HuH-7.5 (cell line): ENCODE measurements around the gene B3GNT3.

Experiments
- DNase-seq: peaks from one replicate; pipeline ENCODE4 v3.0.0; 2011; ENCODE audit warnings: low spot score

Gene B3GNT3

DNA sequence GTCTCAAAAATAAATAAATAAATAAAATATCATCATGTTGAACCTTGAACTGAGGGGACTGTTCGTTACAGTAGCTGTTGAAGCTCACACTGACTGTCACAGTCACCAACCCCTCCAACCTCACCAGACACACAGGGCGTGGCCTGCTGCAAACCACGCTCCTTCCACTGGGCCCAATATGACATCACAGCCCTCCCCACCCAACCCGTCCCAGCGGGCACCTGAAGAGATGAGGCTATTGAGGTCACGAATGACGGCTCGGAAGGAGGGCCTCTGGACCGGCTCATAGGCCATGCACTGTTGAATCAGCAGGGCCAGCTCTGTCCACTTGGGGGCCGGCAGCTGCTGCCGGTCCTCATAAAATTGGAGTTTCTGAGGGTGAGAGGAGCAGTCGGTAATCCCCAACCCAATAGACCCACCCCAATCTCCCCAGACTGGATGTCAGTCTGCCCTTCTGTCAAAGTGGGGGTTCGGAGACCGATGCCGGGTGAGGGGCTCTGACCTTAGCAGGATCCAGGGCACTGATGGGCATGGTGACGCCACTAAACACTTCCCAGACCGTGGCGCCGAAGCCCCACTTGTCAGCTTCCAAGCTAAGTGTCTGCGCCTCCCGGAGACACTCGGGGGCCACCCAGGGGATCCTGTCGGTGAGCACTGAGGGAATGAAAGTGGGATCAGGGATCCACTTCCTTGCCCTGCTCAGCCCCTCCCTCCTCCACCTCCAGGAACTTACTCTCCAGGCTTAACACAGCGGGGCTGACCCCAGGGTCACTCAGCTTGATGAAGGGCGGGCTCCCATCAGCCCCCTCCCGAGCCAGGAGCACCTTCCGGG is 39.6 kb downstream of the B3GNT3 start:
- no peak for DNase-seq

DNA sequence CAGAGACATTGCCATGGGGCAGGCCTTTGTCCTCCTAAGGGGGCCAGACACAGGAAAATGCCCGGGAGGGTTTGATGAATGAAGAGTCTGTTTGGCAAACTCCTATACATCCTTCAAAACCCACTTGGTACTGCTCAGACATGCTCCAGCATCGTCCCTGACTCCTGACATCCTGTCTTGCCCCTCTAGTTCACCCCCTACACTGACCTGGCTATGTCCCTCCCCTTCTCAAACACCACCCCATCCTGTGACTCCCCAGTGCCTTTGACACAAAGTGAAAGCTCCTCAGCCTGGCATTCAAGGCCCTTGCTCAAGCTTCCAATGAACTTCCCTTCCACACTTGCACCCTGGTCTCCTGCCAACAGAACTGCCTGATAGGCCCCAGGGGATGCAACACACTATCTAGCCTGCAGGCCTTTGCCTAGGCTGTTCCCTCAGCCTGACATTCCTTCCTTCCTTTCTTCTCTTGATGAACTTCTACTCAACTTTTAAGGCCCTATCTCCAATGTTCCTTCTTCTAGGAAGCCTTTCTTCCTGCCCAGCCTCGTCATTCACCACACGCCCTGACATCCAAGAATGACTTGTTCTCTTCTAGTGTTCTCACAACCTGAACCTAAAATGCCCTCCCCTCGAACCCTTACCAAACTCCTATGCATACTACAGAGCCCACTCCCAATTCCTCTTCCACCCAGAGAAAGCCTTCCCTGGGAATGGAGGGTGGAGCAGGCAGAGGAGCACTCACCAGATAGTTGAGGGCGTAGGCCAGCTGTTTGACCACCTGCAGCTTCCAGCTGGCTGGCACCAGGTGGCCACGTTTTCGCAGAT is 40.5 kb downstream of the B3GNT3 start:
- DNase-seq: no peak

DNA sequence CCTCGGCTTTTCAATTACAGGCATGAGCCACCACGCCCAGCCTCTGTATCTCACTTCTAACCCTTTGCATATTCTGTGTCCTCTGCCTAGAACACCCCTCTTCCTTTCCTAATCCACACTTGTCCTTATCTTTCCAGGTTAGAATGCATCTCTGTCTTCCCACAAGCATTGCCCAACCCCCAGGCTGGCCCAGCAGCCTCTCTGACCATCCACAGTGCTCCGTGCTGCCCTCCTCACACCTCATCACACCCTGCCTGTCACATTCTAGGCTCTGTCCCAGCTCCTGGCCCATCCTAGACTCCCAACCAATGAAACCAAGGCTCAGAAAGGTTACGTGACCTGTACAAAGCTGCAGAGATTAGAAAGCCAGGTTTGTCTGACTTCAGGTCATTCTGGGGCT is 41.6 kb downstream of the B3GNT3 start:
- no peak for DNase-seq

DNA sequence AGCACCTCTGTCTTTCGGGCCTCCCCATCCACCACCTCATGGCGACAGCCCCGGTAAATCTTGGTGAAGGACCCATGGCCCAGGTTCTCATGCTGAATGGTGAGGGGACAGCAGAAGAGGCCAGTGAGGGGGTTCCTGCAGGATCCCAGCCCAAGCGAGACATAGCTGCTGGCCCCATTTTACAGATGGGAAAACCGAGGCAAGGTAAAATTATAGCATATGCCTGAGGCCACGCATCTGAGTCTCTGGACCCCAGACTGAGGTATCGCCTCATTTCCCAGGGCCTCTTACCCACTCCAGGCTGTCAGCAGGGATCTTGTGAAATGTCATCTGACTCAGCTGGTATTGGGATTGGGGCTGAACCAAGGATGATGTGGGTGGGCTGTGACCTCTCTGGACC is 43.0 kb downstream of the B3GNT3 start:
- no peak for DNase-seq

DNA sequence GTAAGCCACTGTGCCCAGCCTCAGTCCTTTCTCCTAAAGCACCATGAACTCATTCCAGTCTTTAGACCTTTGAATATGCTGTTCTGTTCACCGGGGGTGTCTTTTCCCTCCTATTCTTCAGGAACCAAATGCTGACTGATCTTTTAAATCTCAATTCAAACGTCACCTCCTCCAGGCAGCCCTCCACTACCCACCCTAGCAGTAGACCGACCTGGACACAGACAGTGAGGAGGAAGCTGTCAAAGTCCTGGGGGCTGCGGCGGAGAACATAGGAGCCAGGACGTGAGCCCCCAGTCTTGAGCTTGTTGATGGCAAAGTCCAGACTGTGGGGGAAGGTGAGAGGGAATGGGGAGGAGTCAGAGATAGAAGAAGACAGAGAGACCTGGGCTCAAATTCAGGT is 45.1 kb downstream of the B3GNT3 start:
- no peak for DNase-seq

DNA sequence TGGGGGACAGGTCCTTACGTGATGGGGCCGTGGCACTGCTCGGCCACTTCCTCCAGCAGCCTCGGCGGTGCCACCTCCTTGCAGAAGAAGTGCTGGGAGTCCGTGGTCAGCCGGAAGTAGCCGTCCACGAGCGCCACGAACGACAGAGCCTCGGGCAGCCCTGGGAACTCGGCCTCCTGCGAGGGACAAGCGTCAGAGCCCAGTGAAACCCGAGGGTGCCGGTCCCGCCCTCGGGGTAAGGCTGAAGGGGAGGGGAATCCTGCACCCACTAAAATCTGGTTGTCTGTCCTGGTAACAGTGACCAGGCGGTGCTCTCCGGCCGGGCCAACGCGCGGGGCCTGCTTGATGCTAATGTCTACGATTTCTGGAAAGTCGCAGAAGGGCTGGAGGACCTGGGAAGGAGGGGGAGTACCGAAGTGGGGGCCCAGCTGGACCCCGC is 46.5 kb downstream of the B3GNT3 start:
- no peak for DNase-seq

DNA sequence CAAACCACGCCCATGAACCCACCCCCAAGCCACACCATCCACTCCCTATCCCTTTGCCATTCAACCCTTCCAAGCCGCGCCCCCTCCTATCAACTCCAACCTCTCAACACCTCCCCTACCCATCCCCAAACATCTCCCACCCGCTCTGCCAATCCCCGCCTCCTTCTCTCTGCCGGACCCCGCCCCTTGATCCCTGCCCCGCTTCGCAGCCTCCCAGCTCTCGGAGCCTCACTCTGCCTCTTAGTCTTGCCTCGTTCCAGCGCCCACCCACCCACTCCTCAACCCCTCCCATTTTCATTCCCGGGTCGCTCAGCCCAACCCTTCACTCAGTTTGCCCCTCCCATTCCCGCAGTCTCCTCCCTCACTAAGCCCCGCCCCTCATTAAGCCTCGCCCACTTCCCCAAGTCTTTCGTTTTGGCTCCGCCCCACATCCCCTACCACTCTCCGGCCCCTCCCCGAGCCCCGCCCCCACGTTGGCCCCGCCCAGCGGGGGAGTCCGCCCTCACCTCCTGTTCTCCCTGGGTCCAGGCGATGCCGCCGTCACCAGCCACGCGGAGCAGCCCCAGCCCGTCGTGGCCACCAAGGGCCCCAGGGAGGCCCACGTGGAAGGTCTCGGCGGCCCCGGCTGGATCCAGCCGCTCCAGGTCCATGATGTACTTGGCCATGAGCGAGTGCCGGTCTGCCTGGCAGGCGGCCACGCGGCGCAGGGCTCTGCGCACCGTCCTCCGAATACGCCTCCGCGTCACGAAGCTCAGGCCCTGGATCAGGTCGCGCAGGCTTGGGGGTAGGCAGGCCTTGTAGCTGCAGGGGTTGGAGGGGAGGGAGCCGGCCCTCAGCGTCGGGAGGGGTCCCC is 47.1 kb downstream of the B3GNT3 start:
- no peak for DNase-seq

DNA sequence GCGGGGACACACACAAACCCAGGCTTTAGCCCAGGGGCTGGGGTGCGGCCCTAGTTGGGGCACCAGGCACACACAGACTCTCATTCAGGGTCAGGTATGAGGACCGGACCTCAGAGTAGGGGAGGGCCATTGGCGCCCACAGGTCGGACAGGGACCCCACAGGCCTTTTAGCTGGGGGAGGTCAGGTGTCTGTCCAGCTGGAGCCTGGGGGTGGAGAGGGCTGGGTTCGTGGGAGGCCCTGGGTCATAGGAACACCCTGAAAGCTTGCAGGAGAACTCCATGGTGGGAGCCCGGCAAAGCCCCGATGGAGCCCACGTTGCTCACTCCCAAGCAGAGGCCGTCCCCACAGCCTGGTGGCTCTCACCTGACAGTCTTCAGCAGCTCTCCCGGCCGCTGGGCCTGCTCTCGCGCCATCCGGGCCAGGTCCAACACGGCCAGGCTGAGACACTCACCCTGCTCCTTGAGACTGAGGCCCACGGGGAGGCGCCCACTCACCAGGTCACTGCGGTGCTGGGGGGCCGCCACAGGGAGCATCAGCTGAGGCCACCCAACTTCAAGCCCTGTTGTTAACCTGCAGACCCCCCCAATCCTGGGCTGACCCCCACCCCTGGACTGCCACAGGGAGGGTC is 47.8 kb downstream of the B3GNT3 start:
- no peak for DNase-seq

DNA sequence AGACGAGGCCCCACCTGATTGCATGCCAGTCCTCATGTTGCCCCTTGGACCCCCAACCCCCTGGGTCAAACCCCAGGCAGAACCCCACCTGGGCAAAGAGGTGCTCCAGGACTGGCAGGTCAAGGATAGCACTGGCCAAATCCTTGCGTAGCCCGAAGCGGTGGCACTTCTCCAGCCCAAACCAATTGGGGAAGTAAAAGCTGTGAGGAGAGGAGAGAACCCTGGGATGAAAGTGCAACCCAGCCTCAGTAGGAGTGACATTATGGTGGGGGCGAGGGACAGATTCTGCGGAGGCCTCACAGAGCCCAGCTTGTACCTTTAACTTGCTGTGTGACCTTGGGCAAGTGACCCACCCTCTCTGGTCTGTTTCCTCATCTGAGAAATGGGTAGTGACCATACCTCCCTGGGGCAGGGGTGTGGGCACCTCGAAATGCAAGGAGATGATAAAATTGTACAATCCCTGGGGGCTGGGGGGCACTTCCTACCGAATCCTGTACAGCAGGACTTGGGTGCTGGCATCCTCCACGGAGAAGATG is 48.4 kb downstream of the B3GNT3 start:
- no peak for DNase-seq

DNA sequence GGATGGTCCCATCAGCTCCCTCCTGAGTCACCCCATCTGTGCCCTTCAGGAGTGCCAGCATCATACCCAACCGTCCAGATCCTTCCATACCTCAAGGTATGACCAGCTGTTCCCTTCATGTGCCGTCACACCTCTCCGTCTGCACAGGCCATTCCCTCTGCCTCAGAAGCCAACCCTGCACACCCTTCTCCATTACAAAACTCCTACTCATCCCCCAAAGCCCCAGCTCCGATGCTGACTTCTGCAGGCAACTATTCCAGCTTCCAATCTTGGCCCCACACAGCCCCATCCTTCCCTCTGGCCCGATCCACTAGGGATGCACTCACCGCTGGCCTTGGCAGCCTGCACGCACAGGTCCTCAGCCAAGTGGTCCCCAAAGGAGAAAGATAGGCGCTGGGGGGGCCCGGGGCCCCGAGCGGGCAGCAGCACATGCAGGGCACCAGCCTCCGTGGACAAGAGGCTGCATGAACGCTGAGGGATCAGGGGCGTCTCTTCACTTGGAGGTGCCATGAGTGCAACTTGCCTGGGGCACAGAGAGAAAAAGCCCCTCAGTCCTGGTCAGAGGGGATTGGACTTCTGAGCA is 49.1 kb downstream of the B3GNT3 start:
- DNase-seq: no peak

DNA sequence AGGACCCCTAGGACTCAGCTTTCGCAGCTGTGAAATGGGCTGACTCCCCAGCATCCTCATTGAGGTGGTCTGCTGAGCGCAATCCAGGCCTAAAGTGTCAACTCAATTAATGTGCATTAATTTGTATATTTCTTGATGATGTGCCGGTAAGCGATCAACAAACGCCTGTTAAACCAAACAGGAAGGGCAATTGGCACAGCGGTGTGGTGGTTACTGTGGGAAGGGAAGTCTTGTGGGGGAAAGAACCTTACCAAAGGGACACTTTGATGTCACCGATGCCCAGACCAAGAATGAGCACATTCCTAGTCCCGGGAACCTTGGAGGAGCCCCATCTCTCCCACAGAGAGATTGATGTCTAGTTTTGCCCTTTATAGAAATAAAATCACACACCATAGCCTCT is 51.2 kb downstream of the B3GNT3 start:
- DNase-seq: no peak

DNA sequence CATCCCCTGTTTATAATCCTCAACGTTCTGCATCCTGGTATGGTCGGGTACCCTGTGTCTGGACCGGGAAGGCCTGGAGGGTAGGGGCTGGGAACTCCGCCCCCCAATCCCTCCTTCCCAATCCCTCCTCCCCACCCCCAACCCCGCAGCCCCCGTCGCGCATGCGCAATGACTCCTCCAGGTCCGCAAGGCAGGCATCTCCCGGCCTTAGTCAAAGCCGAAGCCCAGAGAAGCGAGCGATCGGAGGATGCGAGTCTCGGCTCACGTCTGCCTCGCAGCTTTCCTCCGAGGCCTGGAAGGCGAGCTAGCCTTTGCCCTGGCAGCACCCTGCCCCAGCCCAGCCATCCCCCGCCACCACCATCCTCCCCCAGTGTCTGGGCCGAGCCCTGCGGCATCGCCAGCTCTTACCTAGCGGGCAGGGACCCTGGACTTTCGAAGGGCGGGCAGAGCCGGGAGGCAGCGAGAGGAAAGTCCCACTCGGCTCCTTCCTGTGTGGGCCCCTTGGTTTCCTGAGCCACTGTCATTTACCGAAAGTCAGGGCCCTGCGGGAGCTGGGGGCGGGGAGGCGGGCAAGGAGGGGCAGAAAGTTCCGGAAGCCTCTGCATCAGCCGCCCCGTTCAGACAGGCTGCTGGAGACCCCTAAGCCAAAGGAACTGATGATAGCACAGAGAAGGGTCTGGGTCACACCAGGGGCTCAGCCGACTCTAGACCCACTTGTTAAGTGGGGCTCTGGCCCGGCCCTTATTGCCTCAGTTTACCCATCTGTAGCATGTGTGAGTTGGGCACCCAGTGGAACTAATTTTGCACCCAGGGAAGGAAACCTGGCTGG is 52.8 kb downstream of the B3GNT3 start, which contains the start of gene JAK3:
Gene JAK3 (minus strand): TSS at position 445 of the 829 bp plus-strand sequence. CDS start 3,565 bp downstream, outside the sequence.
- no peak for DNase-seq

DNA sequence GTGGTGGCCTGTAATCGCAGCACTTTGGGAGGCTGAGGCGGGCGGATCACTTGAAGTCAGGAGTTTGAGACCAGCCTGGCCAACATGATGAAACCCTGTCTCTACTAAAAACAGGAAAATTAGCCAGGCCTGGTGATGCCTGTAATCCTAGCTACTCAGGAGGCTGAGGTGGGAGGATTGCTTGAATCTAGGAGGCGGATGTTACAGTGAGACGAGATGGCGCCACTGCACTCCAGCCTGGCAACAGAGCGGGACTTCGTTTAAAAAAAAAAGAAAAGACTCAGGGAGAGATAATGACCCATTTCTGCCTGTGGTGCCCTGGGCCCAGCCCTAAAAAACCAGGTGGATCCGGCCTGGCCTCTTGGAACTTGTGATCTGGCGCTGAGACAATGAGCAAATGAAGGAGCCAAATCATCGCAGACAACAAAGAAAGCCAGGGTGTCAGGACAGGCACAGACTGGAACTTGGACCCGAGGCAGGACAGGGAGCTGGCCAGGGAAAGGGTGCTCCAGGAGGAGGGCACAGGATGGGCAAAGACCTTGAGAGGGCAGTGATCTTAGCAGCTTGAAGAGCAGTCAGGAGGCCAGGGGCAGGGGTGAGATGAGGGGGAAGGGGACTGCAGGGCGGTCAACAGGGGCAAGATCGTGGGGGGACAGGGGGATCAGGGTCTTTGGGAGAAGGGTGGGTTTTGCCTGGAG is 53.8 kb downstream of the B3GNT3 start:
- no peak for DNase-seq

DNA sequence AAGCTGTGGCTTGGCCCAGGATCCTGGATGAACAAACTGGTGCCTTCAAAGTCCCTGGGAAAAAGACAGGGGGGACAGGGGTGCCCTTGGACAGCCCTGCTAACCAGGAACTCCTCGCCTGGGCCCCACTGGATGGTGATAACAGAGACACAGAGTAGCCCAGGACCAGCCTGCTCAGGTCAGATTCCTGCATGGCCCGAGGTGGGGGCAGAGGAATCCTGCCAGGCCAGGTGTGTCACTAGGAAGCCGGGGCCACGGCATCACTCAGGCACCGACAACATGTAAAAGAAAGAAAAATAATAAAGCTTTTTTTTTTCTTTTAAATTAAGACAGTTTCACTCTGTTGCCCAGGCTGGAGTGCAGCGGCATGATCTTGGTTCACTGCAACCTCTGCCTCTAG is 59.1 kb downstream of the B3GNT3 start:
- no peak for DNase-seq

DNA sequence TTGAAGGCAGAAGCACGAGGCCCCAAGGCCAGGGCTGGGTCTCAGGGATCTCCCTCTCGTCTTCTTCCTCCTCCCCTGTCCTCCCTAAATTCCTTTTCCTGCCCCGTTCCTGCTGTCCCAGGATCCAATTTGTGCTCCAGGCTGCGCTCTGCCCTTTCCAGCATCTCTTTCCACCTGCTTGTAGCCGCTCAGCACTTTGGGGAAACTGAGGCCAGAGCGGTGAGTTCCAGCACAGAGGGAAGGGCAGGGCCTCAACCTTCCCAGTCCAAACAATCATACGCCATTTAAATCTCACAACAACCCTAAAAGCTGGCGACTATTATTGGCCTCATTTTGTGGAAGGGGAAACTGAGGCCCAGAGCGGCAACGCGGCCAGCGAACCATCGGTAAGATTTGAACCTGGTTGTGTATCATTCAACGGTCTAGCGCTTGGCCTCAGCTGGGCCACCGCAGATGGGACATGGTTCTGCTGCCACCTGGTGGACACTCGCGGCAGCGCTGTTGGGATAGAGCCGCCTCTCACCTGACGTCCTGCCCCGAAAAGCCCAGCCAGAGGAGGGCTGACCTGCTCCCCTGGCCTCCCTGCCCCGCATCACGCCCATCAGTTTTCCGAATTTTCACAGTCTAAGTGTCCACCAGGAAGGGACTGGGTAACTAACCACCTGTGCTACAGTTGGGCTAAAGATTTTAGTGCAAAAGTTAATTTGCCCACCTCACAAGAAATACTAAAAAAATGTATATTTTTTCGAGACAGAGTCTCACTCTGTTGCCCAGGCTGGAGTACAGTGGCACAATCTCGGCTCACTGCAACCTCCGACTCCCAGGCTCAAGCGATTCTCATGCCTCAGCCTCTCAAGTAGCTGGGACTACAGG is 60.6 kb downstream of the B3GNT3 start:
- peak; percentile 92 for DNase-seq

DNA sequence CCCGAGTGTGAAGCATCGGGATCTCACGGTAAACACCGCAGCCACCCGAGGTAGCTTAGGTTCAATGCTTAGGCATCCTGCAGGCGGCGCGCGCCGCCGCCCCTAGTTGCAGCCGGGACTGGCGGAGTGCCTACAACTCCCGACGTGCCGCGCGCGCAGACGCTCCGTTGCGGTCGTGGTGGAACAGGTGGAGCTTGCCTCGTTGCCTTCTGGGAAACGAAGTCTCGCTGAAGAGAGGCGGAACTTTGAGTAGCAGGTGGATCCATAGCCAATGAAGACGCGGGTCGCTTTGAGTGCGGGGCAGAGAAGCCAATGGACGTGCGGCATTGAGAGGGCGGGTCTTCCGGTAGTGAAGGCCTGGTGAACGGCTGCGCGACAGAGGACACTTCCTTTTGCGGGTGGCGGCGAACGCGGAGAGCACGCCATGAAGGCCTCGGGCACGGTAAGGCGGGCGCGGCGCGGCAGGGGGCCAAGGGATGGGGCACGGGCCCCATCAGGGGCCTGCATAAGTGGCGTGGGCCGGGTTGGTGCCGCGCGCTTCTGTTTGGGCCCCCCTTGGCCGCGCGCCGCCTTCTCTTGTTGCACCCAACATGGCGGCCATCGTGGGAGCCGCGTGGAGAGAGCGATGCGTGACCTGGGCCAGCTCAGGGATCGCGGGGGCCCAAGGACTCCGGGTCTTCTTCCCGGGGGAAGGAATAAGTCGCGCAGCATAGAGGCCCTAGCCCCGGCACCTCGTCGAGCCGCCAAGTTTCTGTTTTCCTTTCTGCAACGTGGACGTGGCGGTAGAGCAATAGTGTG is 64.8 kb downstream of the B3GNT3 start, which contains the start of gene RPL18A:
Gene RPL18A (plus strand): TSS at position 378 of the 798 bp plus-strand sequence. CDS start 47 bp downstream, at position 425.
- DNase-seq: peak; percentile 98

DNA sequence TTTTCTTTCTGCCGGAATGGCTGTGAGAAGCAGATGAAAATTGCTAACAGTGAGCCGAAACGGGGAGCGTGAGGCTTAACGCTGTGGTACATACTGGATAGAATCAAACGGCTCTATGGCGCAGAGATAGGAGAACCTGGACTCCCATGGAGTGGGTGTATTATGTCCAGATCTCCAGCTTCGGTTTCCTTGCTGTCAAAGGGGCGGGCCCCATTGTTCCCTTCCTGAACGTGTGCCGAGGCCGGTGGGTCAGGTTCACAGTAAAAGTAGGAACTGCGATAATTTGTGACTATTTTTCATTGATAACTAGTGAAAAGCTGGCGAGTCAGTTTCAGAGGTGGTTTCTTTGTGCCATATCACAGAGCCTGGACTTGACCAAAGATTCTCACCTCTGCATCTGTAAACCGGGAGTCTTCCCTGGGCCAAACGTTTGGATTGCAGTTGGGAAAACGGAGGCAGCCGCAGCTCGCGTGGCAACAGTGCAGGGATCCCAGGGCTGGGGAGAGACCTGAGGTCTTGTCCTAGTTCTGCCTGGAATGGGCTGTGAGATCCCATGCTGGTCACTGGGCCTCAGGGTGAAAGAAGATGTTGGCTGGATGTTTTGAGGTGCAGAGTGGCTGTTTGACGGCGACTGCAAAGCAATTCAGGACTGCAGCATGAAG is 65.5 kb downstream of the B3GNT3 start:
- no peak for DNase-seq
